ENCODE results near the gene CTCFL.

CTCFL gene

GRCh38 chr20:57465943-57466342 is 59.0 kb downstream of the CTCFL start:
- DNase-seq (ENCODE audit: low read depth in 2 of 2), result no peak

- DNase-seq (ENCODE audit: low read depth in 2 of 2), result no peak
Measured at GRCh38 chr20:57465486-57465885, 59.5 kb downstream of the CTCFL start.

GRCh38 chr20:57464642-57465211 is 60.2 kb downstream of the CTCFL start:
- DNase-seq (ENCODE audit: low read depth in 2 of 2), result no peak

- no peak for DNase-seq (ENCODE audit: low read depth in 2 of 2)
Measured at GRCh38 chr20:57462781-57463180, 62.2 kb downstream of the CTCFL start.

GRCh38 chr20:57461726-57462125 is 63.2 kb downstream of the CTCFL start:
- no peak for DNase-seq (ENCODE audit: low read depth in 2 of 2)

GRCh38 chr20:57460781-57461465 is 64.0 kb downstream of the CTCFL start:
- DNase-seq (ENCODE audit: low read depth in 2 of 2), result no peak

- DNase-seq (ENCODE audit: low read depth in 2 of 2), result no peak
Measured at GRCh38 chr20:57459897-57460296, 65.0 kb downstream of the CTCFL start.

GRCh38 chr20:57459278-57459677 is 65.7 kb downstream of the CTCFL start:
- no peak for DNase-seq (ENCODE audit: low read depth in 2 of 2)

- DNase-seq (ENCODE audit: low read depth in 2 of 2), result no peak
Measured at GRCh38 chr20:57458400-57459160, 66.4 kb downstream of the CTCFL start.

GRCh38 chr20:57457243-57458095 is 67.5 kb downstream of the CTCFL start:
- DNase-seq (ENCODE audit: low read depth in 2 of 2), result no peak

GRCh38 chr20:57456116-57456515 is 68.8 kb downstream of the CTCFL start:
- no peak for DNase-seq (ENCODE audit: low read depth in 2 of 2)

GRCh38 chr20:57455386-57455785 is 69.6 kb downstream of the CTCFL start:
- no peak for DNase-seq (ENCODE audit: low read depth in 2 of 2)

GRCh38 chr20:57451795-57452661 is 72.9 kb downstream of the CTCFL start:
- no peak for DNase-seq (ENCODE audit: low read depth in 2 of 2)

- no peak for DNase-seq (ENCODE audit: low read depth in 2 of 2)
Measured at GRCh38 chr20:57451431-57451794, 73.5 kb downstream of the CTCFL start.

GRCh38 chr20:57450931-57451330 is 74.0 kb downstream of the CTCFL start:
- no peak for DNase-seq (ENCODE audit: low read depth in 2 of 2)

GRCh38 chr20:57450419-57450818 is 74.5 kb downstream of the CTCFL start:
- no peak for DNase-seq (ENCODE audit: low read depth in 2 of 2)

- no peak for DNase-seq (ENCODE audit: low read depth in 2 of 2)
Measured at GRCh38 chr20:57449398-57450354, 75.3 kb downstream of the CTCFL start.

GRCh38 chr20:57448764-57449354 is 76.1 kb downstream of the CTCFL start:
- DNase-seq (ENCODE audit: low read depth in 2 of 2), result no peak
